NCI-H82 (cell line): Measurements from ENCODE around the gene VEZF1.
A peak's percentile ranks its signal among the peaks of the same experiment; 100 is the strongest.

Source experiments
- DNase-seq: peaks from one replicate; lab custom pipeline; 2025; lab: John Stamatoyannopoulos, UW

The VEZF1 gene

DNA sequence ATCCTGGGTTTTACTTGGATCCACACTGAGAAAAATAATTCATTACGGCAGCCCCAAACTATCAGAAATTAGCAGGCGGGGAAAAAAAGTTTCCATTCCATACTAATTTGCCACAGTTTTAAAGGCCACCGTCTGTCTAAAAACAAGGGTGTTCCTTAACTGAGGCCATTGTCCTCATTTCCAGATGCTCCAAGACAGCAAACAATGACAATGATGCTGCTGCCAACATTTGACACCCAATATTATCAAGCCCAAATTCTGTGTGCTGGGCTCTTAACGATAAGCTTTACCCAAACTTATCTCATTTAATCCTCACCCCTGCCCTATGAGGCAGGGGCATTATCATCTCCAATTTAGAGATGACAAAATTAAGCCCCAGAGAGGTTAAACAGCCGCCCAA lies 59.1 kb downstream of the VEZF1 start:
- DNase-seq = peak; percentile 69

DNA sequence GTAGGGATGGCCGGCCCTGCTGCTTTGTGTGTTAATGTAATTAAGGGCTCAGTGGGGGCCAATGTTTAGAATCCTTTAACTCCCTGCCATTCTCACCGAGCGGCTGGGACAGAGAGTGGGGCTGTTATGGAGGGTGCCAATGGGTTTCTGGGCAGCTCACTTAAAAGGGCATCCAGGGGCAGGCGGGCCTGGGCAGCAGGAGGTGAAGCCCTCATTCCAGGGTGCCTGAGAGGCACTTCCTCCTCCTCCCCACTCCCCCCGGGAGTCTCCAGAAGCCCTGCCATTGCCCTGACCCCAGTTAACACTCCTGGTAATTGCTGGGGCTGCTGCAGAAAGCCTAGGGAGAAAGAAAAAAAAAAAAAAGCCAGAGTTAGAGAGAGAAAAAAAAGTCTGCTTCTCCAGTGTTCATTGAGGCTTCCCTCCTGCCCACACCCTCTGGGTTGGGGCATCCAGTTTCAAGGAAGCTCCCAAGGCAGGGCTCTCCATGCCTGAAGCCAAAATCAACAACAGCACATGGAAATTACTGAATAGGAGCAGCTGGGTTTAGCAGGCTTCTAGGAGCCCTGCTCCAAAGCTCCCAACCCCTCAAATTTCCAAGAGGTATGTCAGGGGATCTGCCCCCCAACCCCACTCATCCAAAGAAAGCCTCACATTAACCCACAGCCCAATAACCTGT lies 60.9 kb downstream of the VEZF1 start:
- DNase-seq = peak; percentile 99

DNA sequence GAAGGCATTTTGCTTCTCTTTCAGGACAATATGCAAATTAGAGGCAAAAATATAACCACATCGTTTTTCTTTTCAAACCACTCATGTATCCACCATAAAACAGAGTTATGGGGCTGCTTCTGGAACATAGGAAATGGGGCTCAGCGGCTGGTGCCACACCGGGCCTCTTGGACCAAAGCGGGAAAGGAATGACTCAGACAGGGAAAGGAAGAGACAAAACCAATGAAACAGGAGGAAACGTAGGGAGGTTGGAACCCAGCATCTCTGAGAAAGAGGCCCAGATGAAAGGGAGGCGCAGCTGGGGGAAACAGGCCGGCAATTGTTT lies 61.4 kb downstream of the VEZF1 start:
- no peak for DNase-seq

DNA sequence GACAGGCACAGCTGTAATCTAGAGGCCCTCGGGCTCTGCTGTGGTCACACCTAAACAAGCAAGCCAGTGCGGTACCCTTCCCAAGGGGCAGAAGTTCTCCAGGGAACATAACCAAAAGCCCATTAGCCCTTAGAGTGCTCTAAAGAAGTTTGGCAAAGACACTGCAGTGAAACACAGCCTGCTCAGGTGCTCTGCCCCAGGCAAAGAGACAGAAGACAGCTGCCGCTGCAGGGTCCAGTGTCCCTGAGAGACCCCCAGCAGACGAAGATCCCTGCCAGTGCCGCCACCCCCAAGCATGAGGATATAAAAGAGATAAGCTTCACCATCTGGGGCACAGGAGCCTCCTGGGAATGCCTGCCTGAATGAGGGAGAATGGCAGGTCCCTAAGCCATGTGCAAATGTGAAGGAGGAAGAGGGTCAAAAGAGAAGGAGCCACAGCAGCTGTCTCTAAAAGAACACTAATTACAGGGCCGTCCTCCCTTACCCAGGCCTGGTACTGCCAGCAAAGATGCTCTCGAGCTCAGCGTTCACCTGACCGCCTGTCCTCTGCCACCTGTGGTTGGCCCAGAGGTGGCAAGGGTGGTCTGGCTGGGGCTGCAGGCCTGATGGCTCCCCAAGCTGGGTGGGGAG lies 62.6 kb downstream of the VEZF1 start:
- DNase-seq = peak; percentile 99

DNA sequence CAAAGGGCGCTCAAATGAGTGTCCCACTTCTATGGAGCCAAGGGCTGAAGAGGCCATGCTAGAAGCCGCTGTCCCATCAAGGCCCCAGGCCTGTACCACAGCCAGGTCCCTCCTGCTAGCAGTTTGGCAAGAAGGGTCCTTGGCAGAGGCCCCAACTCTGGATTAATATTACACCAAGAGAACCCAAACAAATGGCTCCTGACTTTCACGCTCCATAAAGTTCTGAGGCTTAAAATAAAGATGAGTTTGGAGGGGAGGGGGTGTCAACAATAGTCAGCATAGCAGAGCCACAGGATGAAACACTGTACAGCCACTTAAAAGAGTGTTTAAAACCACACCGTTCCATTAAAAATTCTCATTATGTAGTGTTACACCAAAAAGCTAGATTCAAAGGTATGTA lies 63.4 kb downstream of the VEZF1 start:
- peak; percentile 57 for DNase-seq
